ENCODE results near the gene MC1R.
"Not testable (repeated sequence)": the region's sequence is repeated elsewhere in the genome, so short reads cannot be mapped to it uniquely, and the experiment has no call there.

MC1R gene

DNA sequence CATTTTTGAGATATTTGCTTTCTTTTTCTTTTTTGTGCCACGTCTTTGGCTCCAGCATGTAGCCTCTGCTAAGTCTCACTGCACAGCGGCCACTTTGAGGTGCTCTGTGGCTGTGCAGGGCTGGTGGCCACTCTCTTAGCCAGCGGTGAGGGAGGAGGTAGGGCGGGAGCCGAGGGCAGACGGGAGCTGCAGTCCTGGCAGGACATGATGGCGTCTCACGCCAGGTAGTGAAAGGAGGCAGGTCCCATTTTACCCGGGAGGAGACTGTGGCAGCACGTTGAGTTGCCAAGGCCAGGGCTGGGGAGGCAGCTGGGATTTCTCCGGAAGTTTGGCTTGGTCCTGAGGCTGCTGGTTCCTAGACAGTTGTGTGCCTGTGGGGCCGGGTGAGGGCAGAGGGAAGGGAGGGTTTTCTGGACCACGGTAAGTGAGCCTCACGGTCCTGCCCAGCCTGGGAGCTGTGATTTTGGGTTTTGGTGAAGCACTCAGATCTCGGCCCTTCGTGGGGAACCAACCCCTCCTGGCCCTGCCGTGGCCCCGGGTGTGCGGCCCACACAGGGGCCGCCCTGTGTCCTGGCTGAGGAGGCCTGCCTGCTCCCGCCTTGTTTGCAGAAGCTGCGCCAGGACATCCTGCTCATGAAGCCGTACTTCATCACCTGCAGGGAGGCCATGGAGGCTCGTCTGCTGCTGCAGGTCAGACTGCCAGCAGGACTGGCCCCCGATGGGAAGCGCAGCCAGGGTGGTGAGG lies 44.3 kb downstream of the MC1R start:
- no peak for DNase-seq

DNA sequence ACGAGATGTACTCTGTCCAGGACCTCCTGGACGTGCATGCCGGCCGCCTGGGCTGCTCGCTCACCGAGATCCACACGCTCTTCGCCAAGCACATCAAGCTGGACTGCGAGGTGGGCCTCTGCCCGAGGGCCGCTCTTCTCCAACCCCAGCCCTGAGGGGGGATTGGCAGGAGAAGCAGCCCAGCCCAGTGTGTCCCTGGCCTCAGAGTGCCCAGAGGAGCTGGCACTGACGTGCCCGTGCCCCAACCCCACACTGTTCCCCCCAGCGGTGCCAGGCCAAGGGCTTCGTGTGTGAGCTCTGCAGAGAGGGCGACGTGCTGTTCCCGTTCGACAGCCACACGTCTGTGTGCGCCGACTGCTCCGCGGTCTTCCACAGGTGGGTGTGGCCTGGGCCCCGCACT lies 45.5 kb downstream of the MC1R start:
- DNase-seq, result no peak

DNA sequence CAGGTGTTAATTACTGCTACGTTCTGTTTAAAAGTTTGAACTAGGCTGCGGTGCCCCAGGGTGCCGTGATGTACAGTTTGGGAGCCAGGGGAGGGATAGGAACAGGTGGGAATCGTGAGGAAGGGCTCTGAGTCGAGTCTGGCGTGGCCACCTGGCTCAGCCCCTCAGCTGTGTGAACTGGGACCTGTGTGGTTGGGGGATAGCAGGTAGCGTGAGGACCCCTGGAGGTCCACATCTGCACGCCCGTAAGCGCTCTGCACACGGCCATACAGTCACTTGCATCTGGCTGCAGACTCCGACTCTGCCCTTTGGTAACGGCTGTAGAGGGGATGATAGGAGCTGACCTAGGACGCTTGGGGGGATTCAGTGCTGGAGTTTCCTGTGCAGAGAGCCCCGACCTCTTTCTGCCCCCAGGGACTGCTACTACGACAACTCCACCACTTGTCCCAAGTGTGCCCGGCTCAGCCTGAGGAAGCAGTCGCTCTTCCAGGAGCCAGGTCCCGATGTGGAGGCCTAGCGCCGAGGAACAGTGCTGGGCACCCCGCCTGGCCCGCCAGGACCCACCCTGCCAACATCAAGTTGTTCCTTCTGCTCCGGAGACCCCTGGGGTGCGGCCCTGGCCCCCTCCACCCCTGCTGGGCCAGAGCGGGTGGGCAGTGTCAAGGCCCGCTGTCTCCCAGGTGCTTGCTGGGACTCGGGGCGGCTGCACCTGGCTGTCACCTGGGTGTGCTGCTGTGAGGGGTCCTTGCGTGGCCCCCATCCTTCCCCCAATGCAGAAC lies 47.0 kb downstream of the MC1R start:
- no peak for DNase-seq

DNA sequence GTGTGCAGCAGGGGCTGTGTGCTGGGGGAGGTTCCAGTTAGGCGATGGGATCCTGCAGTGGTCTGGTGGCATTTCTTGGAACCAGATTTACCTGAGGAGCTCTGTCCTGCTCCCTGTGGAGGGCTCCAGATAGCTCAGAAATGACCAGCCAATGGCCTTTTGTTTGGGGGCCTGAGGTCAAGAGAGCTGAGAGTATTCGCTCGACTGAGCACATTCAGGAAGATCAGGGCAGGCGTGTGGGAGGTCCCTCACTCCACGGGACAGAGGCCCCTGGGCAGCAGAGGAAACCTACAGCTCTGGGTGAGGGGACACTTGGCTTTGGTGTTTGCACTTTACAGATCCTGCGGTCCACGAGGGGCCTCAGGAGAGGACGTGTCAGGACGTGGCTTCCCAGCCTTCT lies 48.1 kb downstream of the MC1R start:
- no peak for DNase-seq

DNA sequence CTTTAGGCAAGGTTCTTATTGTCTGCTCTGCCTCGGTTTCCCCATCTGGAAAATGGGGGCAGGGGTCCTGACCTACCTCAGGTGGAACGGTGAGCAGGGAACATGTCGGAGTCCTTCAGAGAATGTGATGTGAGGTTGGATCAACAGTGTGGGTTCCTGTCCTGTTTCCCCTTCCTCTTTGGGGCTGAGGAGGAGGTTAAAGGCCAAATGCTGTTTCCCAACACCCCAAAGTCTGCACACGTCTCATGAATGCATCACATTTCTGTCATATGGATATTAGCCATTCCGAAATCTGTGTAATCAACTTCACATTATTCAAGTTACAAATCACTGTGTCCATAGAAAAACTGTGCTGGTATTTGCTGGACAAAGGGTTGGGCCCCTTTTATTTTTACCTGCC lies 48.8 kb downstream of the MC1R start:
- peak; percentile 69 to 84 for DNase-seq

DNA sequence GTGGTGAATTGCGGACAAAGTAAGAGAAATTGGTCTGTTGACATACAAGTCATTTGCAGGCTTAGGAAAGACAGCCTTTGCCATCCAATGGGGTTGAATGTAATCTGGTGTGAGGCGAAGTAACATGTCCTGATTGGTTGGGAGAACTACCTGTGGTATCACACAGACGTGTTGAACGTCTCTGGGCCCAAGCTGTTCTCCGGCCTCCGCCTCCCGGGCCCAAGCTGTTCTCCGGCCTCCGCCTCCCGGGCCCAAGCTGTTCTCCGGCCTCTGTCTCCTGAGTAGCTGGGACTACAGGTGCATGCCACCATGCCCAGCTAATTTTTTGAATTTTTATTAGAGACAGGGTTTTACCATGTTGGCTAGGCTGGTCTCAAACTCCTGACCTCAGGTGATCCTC lies 49.4 kb downstream of the MC1R start:
- not testable (repeated sequence) for DNase-seq

DNA sequence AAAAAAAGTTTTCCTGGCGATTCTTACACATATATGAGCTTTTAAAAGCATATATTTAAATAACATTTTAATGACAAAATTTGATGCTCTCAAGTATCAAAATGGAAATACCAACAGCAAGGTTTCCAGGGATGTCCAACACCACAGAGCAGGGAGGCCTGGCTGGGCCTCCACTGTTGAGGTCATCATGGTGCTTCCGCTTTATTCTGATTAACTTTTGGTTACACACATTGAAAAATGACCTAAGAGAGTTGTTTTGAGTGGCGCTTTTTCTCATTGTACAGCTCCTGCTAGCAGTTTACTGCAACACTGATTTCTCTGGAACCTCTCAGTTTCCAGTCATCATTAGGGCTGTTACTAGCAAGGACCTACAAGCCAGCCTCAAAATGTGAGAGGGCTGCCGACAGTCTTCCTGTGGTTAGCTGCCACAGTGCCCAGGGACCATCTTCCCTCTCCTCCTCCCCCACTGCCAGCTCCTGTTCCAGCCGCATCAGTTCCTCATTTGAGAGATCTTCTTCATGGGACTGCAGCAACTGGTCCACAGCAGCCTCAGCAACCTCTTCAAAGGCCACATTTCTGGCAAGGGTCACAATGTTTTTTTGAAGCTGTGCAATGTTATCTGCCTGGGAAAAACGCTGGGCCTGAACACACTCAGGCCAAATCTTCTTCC lies 51.2 kb downstream of the MC1R start:
- DNase-seq, result peak; percentile 29 to 54

All from inflammatory macrophage treated with lipopolysaccharide for 1 hour (primary cell).